H1 (cell line): ENCODE measurements around the gene CLP1. TPM values are rescaled to one million over a fixed set of nuclear protein-coding genes. Genes with fewer than 3 reads are reported as not detected.

ENCODE experiments used
- CTCF ChIA-PET: fragments of 300-600 bp; sonication (Branson Sonifier 250); formaldehyde crosslinking; loops from one replicate; lab custom pipeline; 2021; ENCODE audit not compliant: partially characterized antibody; lab: Charles Lee
- POLR2A ChIA-PET: fragments of 300-600 bp; sonication (Branson Sonifier 250); formaldehyde crosslinking; loops from one replicate; lab custom pipeline; 2021; ENCODE audit warnings: inconsistent platforms; ENCODE audit not compliant: partially characterized antibody; lab: Charles Lee
- DNase-seq, 2 experiments: peaks; one replicate each; pipeline versions ENCODE4 v3.0.0 to v3.0.0-alpha.2; 2010 to 2022; ENCODE audit warnings: low spot score in 2 of 2, low read depth in 1 of 2, mixed read lengths in 1 of 2
- FAIRE-seq: peaks from 2 replicates; lab custom pipeline; 2011; peaks lifted over from hg19 to GRCh38; lab: Jason Lieb, UNC
- H2AFZ ChIP-seq: 2 replicates; pipeline ENCODE4 v1.8.1; 2012; ENCODE audit warnings: low read length, inconsistent platforms
- H2AK5ac ChIP-seq: 2 replicates; pipeline ENCODE4 v1.6.1; 2013; ENCODE audit warnings: low read depth, low read length
- H2BK120ac ChIP-seq: replicated peaks from 2 replicates; pipeline ENCODE3; 2013; ENCODE audit warnings: low read depth, low read length, inconsistent platforms
- H2BK12ac ChIP-seq: 2 replicates; pipeline ENCODE4 v1.6.1; 2013; ENCODE audit warnings: low read depth, low read length
- H2BK15ac ChIP-seq: 2 replicates; pipeline ENCODE4 v1.6.1; 2013; ENCODE audit warnings: low read length
- H2BK20ac ChIP-seq: 2 replicates; pipeline ENCODE4 v1.6.1; 2013; ENCODE audit warnings: low read length
- H2BK5ac ChIP-seq: 2 replicates; pipeline ENCODE4 v1.6.1; 2013; ENCODE audit warnings: low read depth, low read length
- H3K14ac ChIP-seq: 2 replicates; pipeline ENCODE4 v1.6.1; 2013; ENCODE audit warnings: inconsistent platforms; ENCODE audit not compliant: insufficient read length
- H3K18ac ChIP-seq: 2 replicates; pipeline ENCODE4 v1.6.1; 2013; ENCODE audit warnings: low read length; ENCODE audit errors: extremely low read depth
- H3K23ac ChIP-seq: 2 replicates; pipeline ENCODE4 v1.6.1; 2013; ENCODE audit warnings: inconsistent platforms; ENCODE audit not compliant: insufficient read length
- H3K23me2 ChIP-seq: 2 replicates; pipeline ENCODE4 v1.6.1; 2013; ENCODE audit warnings: low read depth, low read length
- H3K27ac ChIP-seq: 2 replicates; pipeline ENCODE4 v1.6.1; 2011; ENCODE audit warnings: low read depth, low read length, inconsistent platforms
- H3K27me3 ChIP-seq, 4 experiments: replicated peaks in 1 of 4; 1 replicate in 1 of 4; 2 replicates in 3 of 4; pipeline versions ENCODE4 v1.6.1 to v1.8.1; 2011 to 2013; ENCODE audit warnings: low read length in 3 of 4, mild to moderate bottlenecking in 3 of 4, inconsistent platforms in 2 of 4, mixed read lengths in 2 of 4, moderate library complexity in 1 of 4; ENCODE audit not compliant: control insufficient read depth in 3 of 4, insufficient read depth in 3 of 4; ENCODE audit errors: extremely low read depth in 1 of 4
- H3K36me3 ChIP-seq, 4 experiments: 2 replicates each; pipeline versions ENCODE4 v1.6.1 to v1.8.1; 2011 to 2013; ENCODE audit warnings: mild to moderate bottlenecking in 4 of 4, low read length in 3 of 4, moderate library complexity in 2 of 4, control low read depth in 1 of 4, inconsistent platforms in 1 of 4; ENCODE audit not compliant: insufficient read depth in 4 of 4, control insufficient read depth in 2 of 4
- H3K4ac ChIP-seq: replicated peaks from 2 replicates; pipeline ENCODE3; 2013; ENCODE audit warnings: low read length, low read depth, mixed read lengths, inconsistent platforms; ENCODE audit not compliant: insufficient read length
- H3K4me1 ChIP-seq, 4 experiments: replicated peaks in 1 of 4; 1 replicate in 1 of 4; 2 replicates in 3 of 4; pipeline versions ENCODE4 v1.6.1 to v1.8.1; 2011 to 2013; ENCODE audit warnings: low read length in 3 of 4, inconsistent platforms in 2 of 4, mixed read lengths in 1 of 4; ENCODE audit not compliant: insufficient read depth in 4 of 4, control insufficient read depth in 3 of 4
- H3K4me2 ChIP-seq, 2 experiments: 2 replicates each; pipeline versions ENCODE4 v1.6.1 to v1.8.1; 2011 to 2013; ENCODE audit warnings: low read depth in 2 of 2, low read length in 2 of 2, control low read depth in 1 of 2, inconsistent platforms in 1 of 2, mild to moderate bottlenecking in 1 of 2; ENCODE audit not compliant: insufficient read depth in 1 of 2
- H3K4me3 ChIP-seq, 4 experiments: fragments of 200-600, 300-600 bp in 1 of 4; sonication (generic), shearing (Covaris generic), sonication (Bioruptor Twin) in 1 of 4; 2 replicates each; pipeline versions ENCODE4 v1.5.1 to v1.8.1; 2011 to 2016; ENCODE audit warnings: low read length in 4 of 4, low read depth in 3 of 4, control low read depth in 2 of 4, inconsistent platforms in 2 of 4, mild to moderate bottlenecking in 2 of 4, mixed read lengths in 1 of 4, moderate library complexity in 1 of 4; ENCODE audit not compliant: insufficient read depth in 2 of 4; ENCODE audit errors: extremely low read depth in 1 of 4
- H3K56ac ChIP-seq: replicated peaks from 2 replicates; pipeline ENCODE3; 2013; ENCODE audit warnings: low read depth, mild to moderate bottlenecking, mixed read lengths, low read length, inconsistent platforms; ENCODE audit not compliant: insufficient read length
- H3K79me1 ChIP-seq: 2 replicates; pipeline ENCODE4 v1.6.1; 2013; ENCODE audit warnings: low read depth, low read length, control low read depth
- H3K79me2 ChIP-seq, 2 experiments: 2 replicates each; pipeline versions ENCODE4 v1.6.1 to v1.8.1; 2012 to 2013; ENCODE audit warnings: low read length in 2 of 2, mild to moderate bottlenecking in 2 of 2, inconsistent platforms in 1 of 2; ENCODE audit not compliant: insufficient read depth in 2 of 2, control insufficient read depth in 1 of 2
- H3K9ac ChIP-seq, 4 experiments: replicated peaks in 1 of 4; 1 replicate in 1 of 4; 2 replicates in 3 of 4; pipeline versions ENCODE4 v1.6.1 to v1.8.1; 2011 to 2013; ENCODE audit warnings: low read depth in 3 of 4, low read length in 3 of 4, control low read depth in 2 of 4, mild to moderate bottlenecking in 2 of 4, moderate library complexity in 2 of 4, inconsistent platforms in 1 of 4; ENCODE audit errors: extremely low read depth in 1 of 4
- H3K9me3 ChIP-seq, 2 experiments: 2 replicates each; pipeline versions ENCODE4 v1.6.1 to v1.8.1; 2012 to 2013; ENCODE audit warnings: mild to moderate bottlenecking in 2 of 2, moderate library complexity in 2 of 2, control low read depth in 1 of 2, inconsistent platforms in 1 of 2, low read depth in 1 of 2, low read length in 1 of 2, mixed read lengths in 1 of 2; ENCODE audit not compliant: insufficient read depth in 2 of 2
- H4K20me1 ChIP-seq, 2 experiments: replicated peaks in 1 of 2; 2 replicates each; pipeline versions ENCODE3 to v1.8.1; 2011 to 2013; ENCODE audit warnings: inconsistent platforms in 2 of 2, low read length in 2 of 2, mild to moderate bottlenecking in 1 of 2; ENCODE audit not compliant: insufficient read depth in 2 of 2, control insufficient read depth in 1 of 2
- H4K5ac ChIP-seq: 2 replicates; pipeline ENCODE4 v1.6.1; 2013; ENCODE audit warnings: low read length, low read depth, mixed read lengths, inconsistent platforms; ENCODE audit not compliant: insufficient read length
- H4K8ac ChIP-seq: 2 replicates; pipeline ENCODE4 v1.8.0; 2013; ENCODE audit warnings: mild to moderate bottlenecking, moderate library complexity, low read length, inconsistent platforms; ENCODE audit not compliant: insufficient read depth; ENCODE audit errors: extremely low read depth
- H4K91ac ChIP-seq: replicated peaks from 2 replicates; pipeline ENCODE3; 2013; ENCODE audit warnings: low read length, mixed read lengths, inconsistent platforms; ENCODE audit not compliant: insufficient read length
- ASH2L ChIP-seq: fragments of 200-600, 300-600 bp; sonication (generic); IDR thresholded peaks from one replicate; pipeline ENCODE4 v1.7.1; 2017; ENCODE audit warnings: low read length
- BCL11A ChIP-seq, 2 experiments: IDR thresholded peaks; one replicate each; pipeline ENCODE4 v1.6.1; 2011; ENCODE audit warnings: low read depth in 2 of 2, low read length in 2 of 2, mild to moderate bottlenecking in 2 of 2
- CEBPB ChIP-seq: IDR thresholded peaks from 2 replicates; pipeline ENCODE4 v1.6.1; 2012; ENCODE audit warnings: low read depth, low read length
- EGR1 ChIP-seq: IDR thresholded peaks from 2 replicates; pipeline ENCODE4 v1.6.1; 2011; ENCODE audit warnings: low read depth, low read length, borderline replicate concordance
- GTF2F1 ChIP-seq: IDR thresholded peaks from 2 replicates; pipeline ENCODE4 v1.6.1; 2012; ENCODE audit warnings: low read depth, low read length, improper control_type of control experiment, borderline replicate concordance
- RNF2 ChIP-seq: fragments of 200-900, 300-1000 bp; sonication (generic); IDR thresholded peaks from 2 replicates; pipeline ENCODE4 v1.7.1; 2016; ENCODE audit warnings: borderline replicate concordance, low read depth, mild to moderate bottlenecking, antibody characterized with exemption, low read length; ENCODE audit not compliant: poor library complexity, severe bottlenecking; ENCODE audit errors: missing control alignments
- TCF12 ChIP-seq: IDR thresholded peaks from 2 replicates; pipeline ENCODE4 v1.6.1; 2011; ENCODE audit warnings: low read depth, mild to moderate bottlenecking, low read length
- TEAD4 ChIP-seq: IDR thresholded peaks from 2 replicates; pipeline ENCODE4 v1.6.1; 2012; ENCODE audit warnings: low read depth, low read length, inconsistent platforms, mixed read lengths
- WGBS, 2 experiments: shearing (Covaris generic) in 1 of 2; methylation state at CpG; one replicate each; pipeline versions ENCODE4 v1.1.6 to v1.1.7; 2013 to 2015; ENCODE audit warnings: low lambda C conversion rate in 2 of 2, mixed read lengths in 2 of 2, inconsistent platforms in 1 of 2, low coverage in 1 of 2, missing lambda C conversion rate in 1 of 2; ENCODE audit not compliant: insufficient replicate concordance in 2 of 2, insufficient coverage in 1 of 2, insufficient read length in 1 of 2; ENCODE audit errors: extremely low coverage in 1 of 2, missing lambda C conversion rate in 1 of 2; 5-methylcytosine and 5-hydroxymethylcytosine counted together
- polyA plus RNA-seq, 7 experiments: library from polyadenylated mRNA; depleted of rRNA in 3 of 7; stranded (reverse) in 5 of 7; unstranded in 2 of 7; fragments of >200 nt in 5 of 7; fragments of 200-250 nt in 2 of 7; gene quantifications; 1 replicate in 5 of 7; 2 replicates in 1 of 7; 4 replicates in 1 of 7; pipeline versions ENCODE4 v1.2.1 to v1.2.3, GENCODE V29; 2011 to 2013; ENCODE audit warnings: missing spikeins in 2 of 7, mixed read lengths in 2 of 7
- total RNA-seq: library from RNA; stranded (reverse); fragmentation: NEBNext Ultra II Directional; extraction: Animal tissue kit (Norgen Biotek cat#: 25700); gene quantifications from 2 replicates; pipeline ENCODE4 v1.2.1, GENCODE V29; 2021

Gene CLP1
- total and polyA plus RNA-seq, 2 of the 8 experiments (the other 6 are each of a cell fraction or from before 2014, with no cell fraction given), result 29.4 to 29.9 TPM

DNA sequence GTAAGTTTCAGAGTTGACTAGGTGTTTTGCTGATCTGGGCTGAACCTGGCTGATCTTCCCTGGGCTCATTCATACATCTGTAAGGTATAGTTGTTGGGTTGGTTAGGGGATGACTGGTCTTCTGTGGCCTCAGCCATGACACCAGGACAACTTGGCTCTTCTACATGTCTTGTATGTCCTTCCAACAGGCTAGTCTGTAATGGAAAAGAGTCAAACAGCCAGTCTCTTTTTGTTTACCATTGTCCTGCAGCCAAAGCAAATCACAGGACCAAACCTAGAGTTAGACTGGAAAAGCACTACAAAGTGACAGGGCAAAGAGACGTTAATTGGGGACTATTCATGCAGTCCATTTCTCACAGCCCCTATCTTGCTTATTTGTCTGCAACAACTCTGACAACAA lies 42.3 kb upstream of the CLP1 start:
- POLR2A ChIA-PET, result interaction anchor here (0.6 to 51.1 kb wide), 6 partner anchors 9 to 303 kb away, joined by 3 to 1546 read pairs (median 4); partner anchors contain the start of genes CLP1 and YPEL4

More for the DNA sequence above, 42.3 kb upstream of the CLP1 start:
- H4K8ac ChIP-seq, result no peak overlapping the region
- H3K27me3 ChIP-seq, result no peaks in the 10 kb centered on the region
- no peaks in the 10 kb centered on the region for H3K79me1 ChIP-seq
- no peak overlapping the region for H2BK120ac ChIP-seq
- no peak overlapping the region for H3K56ac ChIP-seq
- FAIRE-seq (no peak), DNase-seq (no peak)
- H3K23ac ChIP-seq, result no peak overlapping the region
- no peak overlapping the region for H3K4me2 ChIP-seq
- H2BK12ac ChIP-seq, result no peak overlapping the region
- no peak overlapping the region for H3K4me3 ChIP-seq
- no peaks in the 10 kb centered on the region for H4K20me1 ChIP-seq
- H3K36me3 ChIP-seq, result peaks cover 0 to 28% (median 6%) of the 10 kb centered on the region in 4 experiments; a peak in 7 of 8 replicates
- H2AFZ ChIP-seq, result no peak overlapping the region
- no peaks in the 10 kb centered on the region for H3K79me2 ChIP-seq
- no peak overlapping the region for H3K18ac ChIP-seq
- no peak overlapping the region for H4K5ac ChIP-seq
- no peak overlapping the region for H3K9ac ChIP-seq
- H3K14ac ChIP-seq, result no peak overlapping the region
- H3K27ac ChIP-seq, result no peak overlapping the region
- H2BK5ac ChIP-seq, result no peak overlapping the region
- no peak overlapping the region for H2AK5ac ChIP-seq
- H3K9me3 ChIP-seq, result peaks cover 5 to 8% of the 10 kb centered on the region in 2 experiments; a peak in 3 of 4 replicates
- no peaks in the 10 kb centered on the region for H3K23me2 ChIP-seq
- no peak overlapping the region for H2BK15ac ChIP-seq
- whole genome bisulfite sequencing, 2 experiments, result 84% methylated on average over 1 of the region's 1 CpG; no CpG with 5 or more reads in 1 of the 2 experiments
- H3K4ac ChIP-seq, result no peak overlapping the region
- no peak overlapping the region for H4K91ac ChIP-seq
- no peaks in the 10 kb centered on the region for H3K4me1 ChIP-seq
- CTCF ChIA-PET, result interaction anchor here (1.1 to 2.8 kb wide), 7 partner anchors 10 to 48 kb away, joined by 3 to 13 read pairs (median 5); partner anchors contain the start of gene UBE2L6
- no peak overlapping the region for H2BK20ac ChIP-seq
- no peak for TF ChIP-seq CEBPB
- no peak for TF ChIP-seq RNF2
- TF ChIP-seq TCF12, result no peak
- no peak for TF ChIP-seq ASH2L
- TF ChIP-seq BCL11A (IDR thresholded peaks at IDR 0.05; ENCODE audit: low read depth in 2 of 2, low read length in 2 of 2), result no peak
- TF ChIP-seq GTF2F1, result no peak
- no peak for TF ChIP-seq EGR1
- no peak for TF ChIP-seq TEAD4
